ENCODE measurements around the gene MYO1D.

Gene MYO1D

GRCh38 chr17:32558997-32559650 lies 317.8 kb downstream of the MYO1D start:
- TF ChIP-seq CTCF (IDR thresholded peaks at IDR 0.05; ENCODE audit: control insufficient read depth, extremely low read depth, insufficient read depth), result no peak
- DNase-seq (ENCODE audit: low read depth), result no peak
- no peak overlapping the region for H3K4me3 ChIP-seq (ENCODE audit: low read depth, low read length)

- no peak overlapping the region for H3K4me3 ChIP-seq (ENCODE audit: low read depth, low read length)
- TF ChIP-seq CTCF (IDR thresholded peaks at IDR 0.05; ENCODE audit: control insufficient read depth, extremely low read depth, insufficient read depth), result no peak
- DNase-seq (ENCODE audit: low read depth), result no peak
These were observed 318.5 kb downstream of the MYO1D start for GRCh38 chr17:32558326-32558955.

GRCh38 chr17:32555611-32556310 lies 321.2 kb downstream of the MYO1D start:
- no peak for TF ChIP-seq CTCF (IDR thresholded peaks at IDR 0.05; ENCODE audit: control insufficient read depth, extremely low read depth, insufficient read depth)
- H3K4me3 ChIP-seq (ENCODE audit: low read depth, low read length), result no peak overlapping the region
- no peak for DNase-seq (ENCODE audit: low read depth)

GRCh38 chr17:32553168-32553567 lies 323.8 kb downstream of the MYO1D start:
- TF ChIP-seq CTCF (IDR thresholded peaks at IDR 0.05; ENCODE audit: control insufficient read depth, extremely low read depth, insufficient read depth), result no peak
- no peak for DNase-seq (ENCODE audit: low read depth)
- no peak overlapping the region for H3K4me3 ChIP-seq (ENCODE audit: low read depth, low read length)

- no peak for DNase-seq (ENCODE audit: low read depth)
- H3K4me3 ChIP-seq (ENCODE audit: low read depth, low read length), result no peak overlapping the region
- no peak for TF ChIP-seq CTCF (IDR thresholded peaks at IDR 0.05; ENCODE audit: control insufficient read depth, extremely low read depth, insufficient read depth)
These were observed 324.6 kb downstream of the MYO1D start for GRCh38 chr17:32552280-32552679.

GRCh38 chr17:32551186-32551955 lies 325.6 kb downstream of the MYO1D start:
- no peak for DNase-seq (ENCODE audit: low read depth)
- H3K4me3 ChIP-seq (ENCODE audit: low read depth, low read length), result no peak overlapping the region
- TF ChIP-seq CTCF (IDR thresholded peaks at IDR 0.05; ENCODE audit: control insufficient read depth, extremely low read depth, insufficient read depth), result no peak
